Activated CD4-positive, alpha-beta T cell treated with anti-CD3 and anti-CD28 coated beads, Interleukin-2, amount 50 U/mL, for 1 hour (primary cell): ENCODE data around the gene TPX2.
"Not testable (repeated sequence)": the region's sequence is repeated elsewhere in the genome, so short reads cannot be mapped to it uniquely, and the experiment has no call there.

ENCODE experiments used
- DNase-seq: peaks from one replicate; pipeline ENCODE4 v3.0.0-alpha.2; 2020

TPX2 gene

GRCh38 chr20:31721408-31722256 lies 17.5 kb upstream of the TPX2 start:
- DNase-seq = no peak

GRCh38 chr20:31722257-31723068 lies 16.6 kb upstream of the TPX2 start, which contains the start of gene BCL2L1:
TSS of gene BCL2L1 (minus strand) at chr20:31722868. CDS start at chr20:31722218, 650 bp downstream.
- peak; percentile 57 for DNase-seq

GRCh38 chr20:31723069-31723318 lies 16.1 kb upstream of the TPX2 start:
- no peak for DNase-seq

GRCh38 chr20:31723319-31724078 lies 15.6 kb upstream of the TPX2 start:
- peak; percentile 96 for DNase-seq

GRCh38 chr20:31731321-31731717 lies 7.8 kb upstream of the TPX2 start:
- DNase-seq = no peak

GRCh38 chr20:31739550-31739977 lies 474 bp downstream of the TPX2 start:
- no peak for DNase-seq

- DNase-seq = no peak
Measured at GRCh38 chr20:31740208-31740607, 1.1 kb downstream of the TPX2 start.

GRCh38 chr20:31740656-31741323 lies 1.7 kb downstream of the TPX2 start:
- DNase-seq = no peak

- DNase-seq = no peak
Measured at GRCh38 chr20:31746068-31746878, 7.2 kb downstream of the TPX2 start.

- not testable (repeated sequence) for DNase-seq
Measured at GRCh38 chr20:31747028-31747427, 7.9 kb downstream of the TPX2 start.

GRCh38 chr20:31747640-31748039 lies 8.6 kb downstream of the TPX2 start:
- no peak for DNase-seq

GRCh38 chr20:31749223-31749622 lies 10.1 kb downstream of the TPX2 start:
- DNase-seq = no peak

- no peak for DNase-seq
Measured at GRCh38 chr20:31751126-31751525, 12.0 kb downstream of the TPX2 start.

- DNase-seq = no peak
Measured at GRCh38 chr20:31757254-31757653, 18.2 kb downstream of the TPX2 start.

GRCh38 chr20:31758521-31758920 lies 19.4 kb downstream of the TPX2 start:
- DNase-seq = no peak

GRCh38 chr20:31758991-31759390 lies 19.9 kb downstream of the TPX2 start:
- DNase-seq = no peak

- no peak for DNase-seq
Measured at GRCh38 chr20:31759836-31760518, 20.9 kb downstream of the TPX2 start.

GRCh38 chr20:31760519-31761240 lies 21.6 kb downstream of the TPX2 start:
- no peak for DNase-seq

GRCh38 chr20:31764641-31765305 lies 25.7 kb downstream of the TPX2 start:
- DNase-seq = no peak

- DNase-seq = no peak
Measured at GRCh38 chr20:31767805-31768204, 28.7 kb downstream of the TPX2 start.
